GM12865 (cell line): ENCODE measurements around the gene ALDH4A1.

Experiments
- DNase-seq: peaks from one replicate; pipeline ENCODE4 v3.0.0; 2010; ENCODE audit warnings: low read depth
- H3K4me3 ChIP-seq: 2 replicates; pipeline ENCODE4 v1.5.1; 2011; ENCODE audit warnings: mild to moderate bottlenecking, low read depth, low read length, control low read depth
- CTCF ChIP-seq: IDR thresholded peaks from 2 replicates; pipeline ENCODE4 v1.5.1; 2011; ENCODE audit warnings: low read length, control low read depth, low read depth, inconsistent platforms; ENCODE audit not compliant: insufficient read depth; ENCODE audit errors: missing control alignments

Gene ALDH4A1

GRCh38 chr1:18881642-18882431, 20.5 kb downstream of the ALDH4A1 start:
- TF ChIP-seq CTCF, result no peak
- no peak for DNase-seq
- H3K4me3 ChIP-seq, result no peak overlapping the region

- TF ChIP-seq CTCF, result no peak
- DNase-seq, result no peak
- no peak overlapping the region for H3K4me3 ChIP-seq
These were observed 21.2 kb downstream of the ALDH4A1 start for GRCh38 chr1:18881164-18881563.

- no peak for TF ChIP-seq CTCF
These were observed 21.8 kb downstream of the ALDH4A1 start for GRCh38 chr1:18880585-18880984.

DNA sequence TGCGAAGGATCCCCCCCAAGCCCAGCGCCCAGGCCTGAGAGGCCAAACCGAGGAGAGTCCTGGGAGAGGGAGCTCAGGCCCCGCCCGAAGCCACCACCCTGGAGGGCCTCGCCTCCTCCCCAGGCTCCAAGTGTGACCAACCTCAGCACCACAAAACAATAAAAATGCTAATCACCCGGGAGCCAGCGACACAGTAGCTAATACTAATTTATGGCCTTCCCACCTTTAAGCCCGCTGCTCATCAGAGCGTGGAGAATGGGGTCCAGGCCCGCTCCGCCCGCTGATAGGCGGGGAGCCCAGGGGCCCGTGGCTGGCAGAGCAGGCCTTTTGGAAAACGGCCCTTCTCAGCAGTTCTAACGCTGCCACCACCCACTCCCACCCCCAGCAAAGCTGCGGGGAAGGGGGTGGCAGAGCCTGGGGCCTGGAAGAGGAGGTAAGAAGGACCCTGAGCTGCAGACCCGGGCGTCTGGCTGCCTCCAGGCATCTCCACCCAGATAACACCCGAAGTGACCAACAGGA, 22.5 kb downstream of the ALDH4A1 start:
- no peak for DNase-seq
- no peak for TF ChIP-seq CTCF
- no peak overlapping the region for H3K4me3 ChIP-seq

More at GRCh38 chr1:18880585-18880984, 21.8 kb downstream of the ALDH4A1 start:
- no peak for DNase-seq
- H3K4me3 ChIP-seq, result no peak overlapping the region

- no peak overlapping the region for H3K4me3 ChIP-seq
- no peak for DNase-seq
- TF ChIP-seq CTCF, result no peak
These were observed 23.1 kb downstream of the ALDH4A1 start for GRCh38 chr1:18879215-18879790.

- no peak overlapping the region for H3K4me3 ChIP-seq
- no peak for TF ChIP-seq CTCF
- DNase-seq, result no peak
These were observed 23.7 kb downstream of the ALDH4A1 start for GRCh38 chr1:18878538-18879214.
